Mesothelial cell of epicardium (in vitro differentiated cells): ENCODE results near the gene UBC. TPM values are rescaled to one million over a fixed set of nuclear protein-coding genes. Genes with fewer than 3 reads are reported as not detected.

Experiments
- DNase-seq, 2 experiments: peaks; one replicate each; pipeline ENCODE4 v3.0.0; 2021; ENCODE audit warnings: low spot score in 2 of 2; ENCODE audit not compliant: unreplicated experiment in 2 of 2
- H3K27ac Mint-ChIP-seq: 2 replicates; pipeline ENCODE4 v1.8.0; 2021; ENCODE audit warnings: mixed read lengths
- H3K27me3 Mint-ChIP-seq: 2 replicates; pipeline ENCODE4 v1.8.0; 2021; ENCODE audit warnings: low read depth, mixed read lengths
- H3K36me3 Mint-ChIP-seq: 2 replicates; pipeline ENCODE4 v1.8.0; 2021; ENCODE audit warnings: mixed read lengths
- H3K4me1 Mint-ChIP-seq: 2 replicates; pipeline ENCODE4 v1.8.0; 2021; ENCODE audit warnings: mixed read lengths
- H3K4me3 Mint-ChIP-seq: 2 replicates; pipeline ENCODE4 v1.8.0; 2021; ENCODE audit warnings: mild to moderate bottlenecking, moderate library complexity, mixed read lengths
- H3K9me3 Mint-ChIP-seq: 2 replicates; pipeline ENCODE4 v1.8.0; 2021; ENCODE audit warnings: mixed read lengths
- CTCF ChIP-seq: fragments of 200-600 bp; sonication (generic); IDR thresholded peaks from one replicate; pipeline ENCODE4 v1.5.0; 2021; ENCODE audit warnings: antibody characterized with exemption; ENCODE audit not compliant: unreplicated experiment
- microRNA-seq: library from miRNA; unstranded; fragments of <30 nt; microRNA quantifications from one replicate; pipeline ENCODE4 v1.2.0, GENCODE V29; 2021; ENCODE audit warnings: inconsistent platforms, mixed read lengths
- total RNA-seq: library from RNA; stranded (reverse); gene quantifications from 3 replicates; pipeline ENCODE4 v1.2.1, GENCODE V29; 2021

Gene UBC
- total RNA-seq, 1 donor from 2014 or later = 718 TPM

- Mint-ChIP-seq H3K4me3 (peak within 1 kb of the TSS; percentile 73), H3K27ac (peak within 1 kb of the TSS; percentile 80), H3K4me1 (peaks cover 14% of the 10 kb centered on the region), H3K27me3 (no peaks in the 10 kb centered on the region), H3K9me3 (no peaks in the 10 kb centered on the region), H3K36me3 (no peaks in the 10 kb centered on the region)
- TF ChIP-seq CTCF = no peak
- DNase-seq = peak; percentile 78 to 83
Observed at GRCh38 chr12:124863416-124864325, 50.8 kb downstream of the UBC start, which contains the start of gene SCARB1. Gene SCARB1, minus strand, starts transcription at chr12:124863864. Its CDS starts 144 bp downstream, at chr12:124863720.

GRCh38 chr12:124862768-124863415, 51.6 kb downstream of the UBC start:
- Mint-ChIP-seq H3K4me1 (peaks cover 14% of the 10 kb centered on the region), H3K36me3 (no peaks in the 10 kb centered on the region), H3K9me3 (no peaks in the 10 kb centered on the region), H3K27me3 (no peaks in the 10 kb centered on the region), H3K27ac (no peak overlapping the region), H3K4me3 (peak overlapping the region; percentile 73)
- TF ChIP-seq CTCF = no peak
- no peak for DNase-seq

- H3K4me3 Mint-ChIP-seq = peak overlapping the region; percentile 73
- no peak for DNase-seq
- no peak for TF ChIP-seq CTCF
- no peaks in the 10 kb centered on the region for H3K36me3 Mint-ChIP-seq
- no peaks in the 10 kb centered on the region for H3K9me3 Mint-ChIP-seq
- peaks cover 14% of the 10 kb centered on the region for H3K4me1 Mint-ChIP-seq
- H3K27ac Mint-ChIP-seq = no peak overlapping the region
- no peaks in the 10 kb centered on the region for H3K27me3 Mint-ChIP-seq
Observed at GRCh38 chr12:124861898-124862676, 52.4 kb downstream of the UBC start.

Small RNA genes within 50 kb of the gene (microRNA-seq; reads per million reads assigned to microRNA genes)
- gene MIR5188 = not detected

Other genes with a start within 250 kb of the UBC start
- 40.2 to 43.3 TPM (median 40.4 TPM) in 3 replicates for gene SCARB1, start 50.8 kb downstream of the UBC start, total RNA-seq
- gene DHX37, start 74.5 kb upstream of the UBC start, total RNA-seq = 22.7 to 23.4 TPM (median 23.4 TPM) in 3 replicates
- gene BRI3BP, start 79.0 kb upstream of the UBC start, total RNA-seq = 6.9 to 7.5 TPM (median 7.2 TPM) in 3 replicates
- gene AACS, start 150.8 kb upstream of the UBC start, total RNA-seq = 31.4 to 34.6 TPM (median 34.4 TPM) in 3 replicates